Peyer's patch (tissue), 4 donors: ENCODE data around the gene SHLD3. TPM values are rescaled to one million over a fixed set of nuclear protein-coding genes. Genes with fewer than 3 reads are reported as not detected.
A peak's percentile ranks its signal among the peaks of the same experiment; 100 is the strongest.
"Not testable (repeated sequence)": the region's sequence is repeated elsewhere in the genome, so short reads cannot be mapped to it uniquely, and the experiment has no call there.

Source experiments
- DNase-seq, 3 donors: peaks; one replicate each; pipeline ENCODE4 v3.0.0-alpha.2; 2017 to 2019
- H3K27ac ChIP-seq, 4 donors: fragments of 200-600 bp; sonication (generic); one replicate each; pipeline ENCODE4 v1.5.1; 2016 to 2019
- H3K27me3 ChIP-seq, 2 donors: fragments of 200-600 bp; sonication (generic); one replicate each; pipeline ENCODE4 v1.5.1; 2019
- H3K36me3 ChIP-seq, 3 donors: fragments of 200-600 bp; sonication (generic); one replicate each; pipeline ENCODE4 v1.5.1; 2016 to 2019
- H3K4me1 ChIP-seq, 4 donors: fragments of 200-600 bp; sonication (generic); one replicate each; pipeline ENCODE4 v1.5.1; 2016 to 2019
- H3K4me3 ChIP-seq, 4 donors: fragments of 200-600 bp; sonication (generic); 1 replicate in 3 of 4; 2 replicates in 1 of 4; pipeline ENCODE4 v1.5.1; 2016 to 2019; ENCODE audit warnings: mild to moderate bottlenecking in 1 of 4
- H3K9me3 ChIP-seq, 4 donors: fragments of 200-600 bp; sonication (generic); one replicate each; pipeline ENCODE4 v1.5.1; 2016 to 2019; ENCODE audit warnings: mild to moderate bottlenecking in 1 of 4
- POLR2A ChIP-seq, 2 donors: fragments of 450-650 bp; IDR thresholded peaks; one replicate each; pipeline ENCODE4 v1.5.1; 2017; ENCODE audit warnings: antibody characterized with exemption in 2 of 2, mild to moderate bottlenecking in 2 of 2, moderate library complexity in 2 of 2
- total RNA-seq, 4 donors: library from RNA; depleted of rRNA; stranded (reverse); fragments of >200 nt; gene quantifications; one replicate each; pipeline ENCODE4 v1.1.0, GENCODE V29; 2016
- TF ChIP-seq, protein P1 (sequence below), 6 experiments: fragments of 450-650 bp in 4 of 6; fragments of 200-600 bp in 2 of 6; sonication (generic) in 1 of 6; IDR thresholded peaks; one replicate each; pipeline ENCODE4 v1.5.1; 2017 to 2019; ENCODE audit warnings: antibody characterized with exemption in 6 of 6, mild to moderate bottlenecking in 3 of 6, moderate library complexity in 1 of 6

The SHLD3 gene, protein sequence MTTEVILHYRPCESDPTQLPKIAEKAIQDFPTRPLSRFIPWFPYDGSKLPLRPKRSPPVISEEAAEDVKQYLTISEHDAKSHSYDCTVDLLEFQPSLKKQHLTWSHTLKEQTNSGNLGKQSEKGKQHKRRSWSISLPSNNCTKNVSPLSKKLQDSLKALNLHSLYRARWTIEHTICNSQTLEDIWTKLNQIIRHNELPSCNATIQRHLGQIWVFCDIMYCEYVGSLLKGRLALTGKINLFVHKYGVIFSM
- 1 to 10 TPM; 3.3 to 7.4 (median 3.6) TPM for total RNA-seq

DNA sequence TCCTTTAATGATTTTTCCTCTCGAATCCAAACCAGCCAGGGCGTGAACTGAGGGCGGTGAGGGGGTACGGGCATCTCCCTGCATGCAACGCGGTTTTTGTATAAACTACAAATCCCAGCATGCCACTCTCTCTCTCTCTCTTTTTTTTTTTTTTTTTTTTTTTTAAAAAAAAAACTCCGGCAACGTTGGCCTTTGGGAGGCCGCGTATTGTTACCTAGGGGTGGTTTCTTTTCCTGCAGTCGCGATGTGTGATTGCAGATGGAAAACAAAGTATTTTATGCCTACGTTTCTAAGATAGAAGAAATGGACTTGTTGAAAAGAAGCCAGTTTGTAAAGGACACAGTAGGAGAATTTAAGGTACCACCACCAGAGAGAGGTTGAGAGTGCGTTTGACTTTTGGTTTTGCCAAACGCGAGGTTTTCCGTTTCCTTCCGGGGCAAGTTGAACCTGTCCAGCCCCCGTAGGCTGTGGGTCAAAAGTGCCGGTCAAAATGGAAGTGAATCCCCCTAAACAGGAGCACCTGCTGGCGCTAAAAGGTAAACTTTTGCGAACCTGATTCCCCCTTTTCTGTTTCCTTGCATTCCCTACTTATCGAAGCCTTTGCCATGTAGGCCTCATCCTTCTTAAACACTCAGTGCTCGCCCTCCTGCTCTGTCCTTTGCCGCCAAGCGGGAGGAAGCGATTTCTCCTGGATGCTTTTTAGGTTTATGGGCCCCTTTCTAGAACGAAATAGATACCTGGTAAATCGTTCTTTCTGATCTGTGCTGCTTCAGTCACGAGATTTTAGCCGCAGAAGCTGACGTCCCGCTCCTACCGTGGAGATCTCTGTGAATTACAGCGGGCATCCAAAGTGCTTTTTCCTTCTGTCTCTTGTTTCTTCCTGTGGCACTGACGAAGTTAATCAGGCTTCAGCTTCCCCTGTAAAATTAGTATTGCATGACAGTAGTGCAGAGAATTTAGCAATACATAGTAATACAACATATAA is at the start of gene SHLD3, which contains the start of gene TRAPPC13:
Gene SHLD3, plus strand, starts transcription at position 457 of the 985 bp plus-strand sequence. CDS start 4,561 bp downstream, outside the sequence.
Gene TRAPPC13, plus strand, starts transcription at position 457 of the 985 bp plus-strand sequence. Its CDS starts 34 bp downstream, at position 491.
- H3K36me3 ChIP-seq, result peaks cover 0 to 8% (median 0%) of the 10 kb centered on the region in 3 donors
- H3K9me3 ChIP-seq, result no peaks in the 10 kb centered on the region
- peaks cover 0 to 32% (median 10%) of the 10 kb centered on the region in 4 donors for H3K4me1 ChIP-seq
- H3K27me3 ChIP-seq, result no peaks in the 10 kb centered on the region
- no peak for TF ChIP-seq POLR2A (IDR thresholded peaks at IDR 0.05)
- TF ChIP-seq, protein P1, sequence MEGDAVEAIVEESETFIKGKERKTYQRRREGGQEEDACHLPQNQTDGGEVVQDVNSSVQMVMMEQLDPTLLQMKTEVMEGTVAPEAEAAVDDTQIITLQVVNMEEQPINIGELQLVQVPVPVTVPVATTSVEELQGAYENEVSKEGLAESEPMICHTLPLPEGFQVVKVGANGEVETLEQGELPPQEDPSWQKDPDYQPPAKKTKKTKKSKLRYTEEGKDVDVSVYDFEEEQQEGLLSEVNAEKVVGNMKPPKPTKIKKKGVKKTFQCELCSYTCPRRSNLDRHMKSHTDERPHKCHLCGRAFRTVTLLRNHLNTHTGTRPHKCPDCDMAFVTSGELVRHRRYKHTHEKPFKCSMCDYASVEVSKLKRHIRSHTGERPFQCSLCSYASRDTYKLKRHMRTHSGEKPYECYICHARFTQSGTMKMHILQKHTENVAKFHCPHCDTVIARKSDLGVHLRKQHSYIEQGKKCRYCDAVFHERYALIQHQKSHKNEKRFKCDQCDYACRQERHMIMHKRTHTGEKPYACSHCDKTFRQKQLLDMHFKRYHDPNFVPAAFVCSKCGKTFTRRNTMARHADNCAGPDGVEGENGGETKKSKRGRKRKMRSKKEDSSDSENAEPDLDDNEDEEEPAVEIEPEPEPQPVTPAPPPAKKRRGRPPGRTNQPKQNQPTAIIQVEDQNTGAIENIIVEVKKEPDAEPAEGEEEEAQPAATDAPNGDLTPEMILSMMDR (IDR thresholded peaks at IDR 0.05), result peak in 3 of 6 experiments; percentile 13 to 26 (median 15)
- peak within 1 kb of the TSS; percentile 65 to 96 (median 76) for H3K4me3 ChIP-seq
- peak within 1 kb of the TSS; percentile 76 to 91 (median 80) for H3K27ac ChIP-seq
- DNase-seq, result peak; percentile 75 to 93 (median 83)

DNA sequence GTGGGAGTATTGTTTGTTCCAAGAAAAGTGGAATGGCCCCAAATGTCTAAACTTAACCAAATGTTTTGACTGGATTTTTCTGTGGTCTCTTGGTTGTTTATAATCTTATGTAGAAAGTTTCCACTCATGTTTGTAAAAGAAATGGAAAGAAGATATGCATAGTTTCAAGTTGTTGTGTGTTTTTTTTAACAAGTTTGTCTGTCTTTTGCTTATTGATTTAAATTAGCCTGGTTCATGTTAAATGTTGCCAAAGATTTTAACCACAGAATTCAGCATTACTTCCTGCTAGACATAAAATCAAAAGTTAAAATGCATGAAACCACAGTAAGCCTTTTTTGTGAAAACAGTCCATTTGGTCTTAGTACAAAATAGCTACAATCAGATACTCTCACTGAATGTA is 47.7 kb upstream of the SHLD3 start:
- Histone ChIP-seq H3K9me3 (no peaks in the 10 kb centered on the region), H3K4me3 (no peak overlapping the region), H3K4me1 (no peaks in the 10 kb centered on the region), H3K36me3 (peaks cover 0 to 43% (median 0%) of the 10 kb centered on the region in 3 donors), H3K27ac (no peak overlapping the region), H3K27me3 (no peaks in the 10 kb centered on the region)
- no peak for DNase-seq
- TF ChIP-seq POLR2A (IDR thresholded peaks at IDR 0.05), result no peak
- TF ChIP-seq, protein P1 (IDR thresholded peaks at IDR 0.05), result no peak

GRCh38 chr5:65588694-65589093 is 36.1 kb upstream of the SHLD3 start:
- H3K36me3 ChIP-seq, result peaks cover 0 to 94% (median 0%) of the 10 kb centered on the region in 3 donors

DNA sequence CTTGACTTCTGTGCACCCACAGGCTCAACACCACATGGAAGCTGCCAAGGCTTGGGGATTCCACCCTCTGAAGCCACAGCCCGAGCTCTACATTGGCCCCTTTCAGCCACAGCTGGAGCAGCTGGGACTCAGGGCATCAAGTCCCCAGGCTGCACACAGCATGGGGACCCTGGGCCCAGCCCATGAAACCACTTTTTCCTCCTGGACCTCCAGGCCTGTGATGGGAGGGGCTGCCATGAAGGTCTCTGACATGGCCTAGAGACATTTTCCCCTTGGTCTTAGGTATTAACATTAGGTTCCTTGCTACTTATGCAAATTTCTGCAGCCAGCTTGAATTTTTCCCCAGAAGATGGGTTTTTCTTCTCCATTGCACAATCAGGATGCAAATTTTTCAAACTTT is 23.1 kb upstream of the SHLD3 start:
- not testable (repeated sequence) for H3K4me1 ChIP-seq, H3K9me3 ChIP-seq, H3K4me3 ChIP-seq, H3K27ac ChIP-seq, DNase-seq, H3K27me3 ChIP-seq
- H3K36me3 ChIP-seq, result peaks cover 0 to 83% (median 3%) of the 10 kb centered on the region in 3 donors

More at GRCh38 chr5:65588694-65589093, 36.1 kb upstream of the SHLD3 start:
- TF ChIP-seq, protein P1 (IDR thresholded peaks at IDR 0.05), result no peak
- no peak for TF ChIP-seq POLR2A (IDR thresholded peaks at IDR 0.05)
- Histone ChIP-seq H3K9me3 (no peaks in the 10 kb centered on the region), H3K4me1 (no peaks in the 10 kb centered on the region), H3K4me3 (no peak overlapping the region), H3K27ac (no peak overlapping the region), H3K27me3 (no peaks in the 10 kb centered on the region)
- no peak for DNase-seq

- TF ChIP-seq, protein P1 (IDR thresholded peaks at IDR 0.05), result no peak
- TF ChIP-seq POLR2A (IDR thresholded peaks at IDR 0.05), result no peak
- no peak overlapping the region for H3K4me3 ChIP-seq
- no peak overlapping the region for H3K27ac ChIP-seq
- DNase-seq, result no peak
- H3K27me3 ChIP-seq, result no peaks in the 10 kb centered on the region
- H3K36me3 ChIP-seq, result peaks cover 0 to 78% (median 0%) of the 10 kb centered on the region in 3 donors
- no peaks in the 10 kb centered on the region for H3K4me1 ChIP-seq
- H3K9me3 ChIP-seq, result no peaks in the 10 kb centered on the region
These were observed 13.3 kb upstream of the SHLD3 start for GRCh38 chr5:65611524-65611923.
